ENCODE results near the gene PNPLA7.

The PNPLA7 gene

GRCh38 chr9:137448602-137448962 lies 101.6 kb downstream of the PNPLA7 start:
- Histone ChIP-seq H3K27me3 (ENCODE audit: insufficient read depth, poor library complexity, severe bottlenecking) (no peaks in the 10 kb centered on the region), H3K4me1 (ENCODE audit: insufficient read depth, poor library complexity, severe bottlenecking) (peaks cover 4% of the 10 kb centered on the region), H3K9me3 (ENCODE audit: severe bottlenecking) (no peaks in the 10 kb centered on the region), H3K4me3 (ENCODE audit: severe bottlenecking) (no peak overlapping the region), H3K36me3 (ENCODE audit: low read depth) (peaks cover 13% of the 10 kb centered on the region), H3K27ac (ENCODE audit: poor library complexity, severe bottlenecking) (no peak overlapping the region)
- no peak for TF ChIP-seq CTCF (IDR thresholded peaks at IDR 0.05; ENCODE audit: poor library complexity, severe bottlenecking)
- ATAC-seq (ENCODE audit: low read depth) (no peak), DNase-seq (ENCODE audit: low spot score) (no peak)

- Histone ChIP-seq H3K4me3 (ENCODE audit: severe bottlenecking) (no peak overlapping the region), H3K36me3 (ENCODE audit: low read depth) (peaks cover 7% of the 10 kb centered on the region), H3K9me3 (ENCODE audit: severe bottlenecking) (no peaks in the 10 kb centered on the region), H3K27me3 (ENCODE audit: insufficient read depth, poor library complexity, severe bottlenecking) (no peaks in the 10 kb centered on the region), H3K4me1 (ENCODE audit: insufficient read depth, poor library complexity, severe bottlenecking) (peaks cover 4% of the 10 kb centered on the region), H3K27ac (ENCODE audit: poor library complexity, severe bottlenecking) (no peak overlapping the region)
- DNase-seq (ENCODE audit: low spot score): no peak
- no peak for ATAC-seq (ENCODE audit: low read depth)
- TF ChIP-seq CTCF (IDR thresholded peaks at IDR 0.05; ENCODE audit: poor library complexity, severe bottlenecking): no peak
Measured at GRCh38 chr9:137447722-137448601, 102.2 kb downstream of the PNPLA7 start.

GRCh38 chr9:137446851-137447471 lies 103.2 kb downstream of the PNPLA7 start:
- DNase-seq (ENCODE audit: low spot score): no peak
- H3K27ac ChIP-seq (ENCODE audit: poor library complexity, severe bottlenecking): no peak overlapping the region

GRCh38 chr9:137445930-137446431 lies 104.2 kb downstream of the PNPLA7 start:
- H3K36me3 ChIP-seq (ENCODE audit: low read depth): no peaks in the 10 kb centered on the region
- no peak overlapping the region for H3K4me3 ChIP-seq (ENCODE audit: severe bottlenecking)
- DNase-seq (ENCODE audit: low spot score): no peak
- H3K27me3 ChIP-seq (ENCODE audit: insufficient read depth, poor library complexity, severe bottlenecking): no peaks in the 10 kb centered on the region
- ATAC-seq (ENCODE audit: low read depth): no peak
- H3K9me3 ChIP-seq (ENCODE audit: severe bottlenecking): no peaks in the 10 kb centered on the region
- no peak for TF ChIP-seq CTCF (IDR thresholded peaks at IDR 0.05; ENCODE audit: poor library complexity, severe bottlenecking)
- peaks cover 4% of the 10 kb centered on the region for H3K4me1 ChIP-seq (ENCODE audit: insufficient read depth, poor library complexity, severe bottlenecking)
- no peak overlapping the region for H3K27ac ChIP-seq (ENCODE audit: poor library complexity, severe bottlenecking)

More at GRCh38 chr9:137446851-137447471, 103.2 kb downstream of the PNPLA7 start:
- Histone ChIP-seq H3K4me3 (ENCODE audit: severe bottlenecking) (no peak overlapping the region), H3K9me3 (ENCODE audit: severe bottlenecking) (no peaks in the 10 kb centered on the region), H3K27me3 (ENCODE audit: insufficient read depth, poor library complexity, severe bottlenecking) (no peaks in the 10 kb centered on the region), H3K4me1 (ENCODE audit: insufficient read depth, poor library complexity, severe bottlenecking) (peaks cover 4% of the 10 kb centered on the region), H3K36me3 (ENCODE audit: low read depth) (no peaks in the 10 kb centered on the region)
- no peak for ATAC-seq (ENCODE audit: low read depth)
- TF ChIP-seq CTCF (IDR thresholded peaks at IDR 0.05; ENCODE audit: poor library complexity, severe bottlenecking): no peak
